B cell (primary cell): ENCODE data around the gene ACAP1. TPM values are rescaled to one million over a fixed set of nuclear protein-coding genes. Genes with fewer than 3 reads are reported as not detected.
A peak's percentile ranks its signal among the peaks of the same experiment; 100 is the strongest.

Source experiments
- ATAC-seq: fragments of 200-7000 bp; cut with Tn5 transposase; one replicate; pipeline ENCODE4 v1.10.0; 2021; ENCODE audit warnings: low read depth, mild to moderate bottlenecking, moderate number of reproducible peaks, moderate library complexity
- CTCF ChIA-PET: fragments of 350-600 bp; sonication (Branson Sonifier 250); formaldehyde crosslinking; loops from one replicate; lab custom pipeline; 2021; ENCODE audit warnings: antibody characterized with exemption, inconsistent platforms; lab: Charles Lee
- POLR2A ChIA-PET: fragments of 350-600 bp; sonication (Branson Sonifier 250); formaldehyde crosslinking; loops from one replicate; lab custom pipeline; 2021; ENCODE audit warnings: antibody characterized with exemption; lab: Charles Lee
- DNase-seq: peaks from one replicate; pipeline ENCODE4 v3.0.0; 2013
- H2AFZ ChIP-seq: 2 replicates; pipeline ENCODE4 v1.6.1; 2012; ENCODE audit warnings: mild to moderate bottlenecking, low read depth, low read length; ENCODE audit not compliant: insufficient read depth, poor library complexity, severe bottlenecking
- H3K27ac ChIP-seq, 2 donors: 1 replicate in 1 of 2; 2 replicates in 1 of 2; pipeline ENCODE4 v1.5.1; 2012 to 2013; ENCODE audit warnings: low read length in 2 of 2, mild to moderate bottlenecking in 2 of 2, moderate library complexity in 1 of 2
- H3K27me3 ChIP-seq, 4 experiments: fragments of 200-600 bp in 1 of 4; sonication (generic) in 1 of 4; replicated peaks in 1 of 4; 1 replicate in 2 of 4; 2 replicates in 2 of 4; pipeline versions ENCODE4 v1.6.1 to v1.7.0; 2013 to 2016; ENCODE audit warnings: low read length in 3 of 4, mild to moderate bottlenecking in 2 of 4, mixed read lengths in 1 of 4, moderate library complexity in 1 of 4; ENCODE audit not compliant: insufficient read depth in 4 of 4, control insufficient read depth in 3 of 4; ENCODE audit errors: control extremely low read depth in 1 of 4
- H3K36me3 ChIP-seq, 2 experiments: replicated peaks in 1 of 2; 1 replicate in 1 of 2; 2 replicates in 1 of 2; pipeline versions ENCODE4 v1.6.1 to v1.7.1; 2013; ENCODE audit warnings: low read length in 1 of 2; ENCODE audit not compliant: insufficient read depth in 2 of 2, control insufficient read depth in 1 of 2; ENCODE audit errors: control extremely low read depth in 1 of 2, extremely low read depth in 1 of 2
- H3K4me1 ChIP-seq, 2 donors: fragments of 200-600 bp in 1 of 2; sonication (generic) in 1 of 2; 1 replicate in 1 of 2; 2 replicates in 1 of 2; pipeline versions ENCODE4 v1.5.1 to v1.6.1; 2013 to 2017; ENCODE audit warnings: low read length in 2 of 2; ENCODE audit not compliant: control insufficient read depth in 2 of 2, insufficient read depth in 2 of 2
- H3K4me2 ChIP-seq: replicated peaks from 2 replicates; pipeline ENCODE3; 2012; ENCODE audit warnings: mild to moderate bottlenecking, low read depth, low read length; ENCODE audit not compliant: poor library complexity, severe bottlenecking
- H3K4me3 ChIP-seq, 5 experiments: fragments of 200-600 bp in 1 of 5; sonication (generic) in 1 of 5; 1 replicate in 3 of 5; 2 replicates in 2 of 5; pipeline versions ENCODE4 v1.5.1 to v1.7.0; 2011 to 2016; ENCODE audit warnings: low read length in 4 of 5, mild to moderate bottlenecking in 4 of 5, low read depth in 2 of 5, control low read depth in 1 of 5, moderate library complexity in 1 of 5; ENCODE audit not compliant: insufficient read depth in 1 of 5; ENCODE audit errors: control extremely low read depth in 1 of 5, extremely low read depth in 1 of 5
- H3K79me2 ChIP-seq: fragments of 200-600 bp; sonication (generic); one replicate; pipeline ENCODE4 v1.6.0; 2016; ENCODE audit warnings: low read length; ENCODE audit not compliant: control insufficient read depth, insufficient read depth
- H3K9ac ChIP-seq: fragments of 200-600 bp; sonication (generic); 2 replicates; pipeline ENCODE4 v1.6.1; 2017; ENCODE audit warnings: mild to moderate bottlenecking, low read length, moderate library complexity
- H3K9me3 ChIP-seq, 3 donors: one replicate each; pipeline versions ENCODE4 v1.6.1 to v1.7.1; 2013; ENCODE audit warnings: low read length in 2 of 3; ENCODE audit not compliant: control insufficient read depth in 2 of 3, insufficient read depth in 1 of 3; ENCODE audit errors: control extremely low read depth in 1 of 3
- H4K20me1 ChIP-seq: 2 replicates; pipeline ENCODE4 v1.6.0; 2012; ENCODE audit warnings: mild to moderate bottlenecking, low read length; ENCODE audit not compliant: insufficient read depth, control insufficient read depth, poor library complexity, severe bottlenecking
- H3K27ac Mint-ChIP-seq: one replicate; pipeline ENCODE4 v1.8.0; 2021; ENCODE audit warnings: mixed read lengths
- H3K27me3 Mint-ChIP-seq: one replicate; pipeline ENCODE4 v1.8.0; 2021; ENCODE audit warnings: mixed read lengths
- H3K4me1 Mint-ChIP-seq: one replicate; pipeline ENCODE4 v1.8.0; 2021; ENCODE audit warnings: mixed read lengths
- H3K4me3 Mint-ChIP-seq: one replicate; pipeline ENCODE4 v1.8.0; 2021; ENCODE audit warnings: mixed read lengths
- H3K9me3 Mint-ChIP-seq: one replicate; pipeline ENCODE4 v1.8.0; 2022; ENCODE audit warnings: mixed read lengths; ENCODE audit not compliant: insufficient read depth
- EZH2 ChIP-seq: IDR thresholded peaks from 2 replicates; pipeline ENCODE4 v1.6.1; 2012; ENCODE audit warnings: borderline replicate concordance, low read depth, mild to moderate bottlenecking, moderate library complexity, low read length; ENCODE audit not compliant: insufficient read depth, poor library complexity, severe bottlenecking
- WGBS: methylation state at CpG from one replicate; pipeline ENCODE4 v1.1.5; 2013; ENCODE audit warnings: missing lambda C conversion rate; ENCODE audit not compliant: insufficient coverage; 5-methylcytosine and 5-hydroxymethylcytosine counted together
- intact Hi-C: fragments of 100-400 bp; cut with micrococcal nuclease; formaldehyde crosslinking; loops from one replicate; pipeline ENCODE4 v1.10.0; 2022
- polyA plus RNA-seq: library from polyadenylated mRNA; depleted of rRNA; stranded (reverse); fragments of >200 nt; gene quantifications from 2 replicates; pipeline ENCODE4 v1.2.3, GENCODE V29; 2012
- total RNA-seq, 2 donors: library from RNA; stranded (reverse); fragments of 120-200 nt in 1 of 2; gene quantifications; 1 replicate in 1 of 2; 2 replicates in 1 of 2; pipeline versions ENCODE4 v1.2.3 to v1.2.4, GENCODE V29; 2013 to 2022
- TF ChIP-seq, protein P1 (sequence below): fragments of 200-600 bp; IDR thresholded peaks from one replicate; pipeline ENCODE4 v1.8.0; 2022; ENCODE audit warnings: antibody characterized with exemption, mild to moderate bottlenecking

The ACAP1 gene
- total and polyA plus RNA-seq, 2 donors (not counting 1 experiment from before 2014, with no cell fraction given), result 392 to 412 TPM

DNA sequence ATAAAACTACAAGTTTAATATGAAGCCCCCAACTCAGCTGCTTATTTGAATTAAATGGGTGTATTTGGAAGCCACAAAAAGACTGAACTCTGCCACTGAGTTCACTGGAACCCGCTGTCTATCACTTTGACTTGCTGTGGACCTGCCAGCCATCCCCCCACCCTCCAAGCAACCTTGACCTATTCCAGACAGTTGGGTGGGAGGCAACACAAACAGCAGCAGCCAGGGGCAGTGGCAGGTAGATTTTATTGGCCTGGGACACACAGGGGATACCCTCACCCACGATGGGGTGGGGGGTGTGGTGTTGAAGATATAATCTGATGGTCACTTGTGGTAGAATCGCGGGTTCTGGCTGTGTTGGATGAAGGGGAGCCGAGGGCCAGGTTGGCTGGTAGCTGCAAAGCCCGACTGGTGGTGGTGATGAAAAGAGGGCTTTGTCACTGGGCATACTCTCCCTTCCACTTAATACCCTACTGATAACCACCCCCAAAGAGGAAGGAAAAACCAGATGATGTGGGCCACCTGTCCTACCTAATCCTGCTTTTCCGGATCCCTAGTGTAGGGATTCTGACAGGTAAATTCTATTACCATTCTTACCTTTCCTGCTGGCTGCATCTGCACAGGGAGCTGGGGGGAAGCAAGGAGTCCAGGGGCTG, 23.8 kb upstream of the ACAP1 start:
- no peak for ATAC-seq
- Histone ChIP-seq H2AFZ (no peak overlapping the region), H3K27ac (peak overlapping the region in 1 of 2 donors; percentile 37), H3K79me2 (peaks cover 72% of the 10 kb centered on the region), H4K20me1 (peaks cover 68% of the 10 kb centered on the region), H3K4me1 (peaks cover 34 to 61% of the 10 kb centered on the region in 2 donors), H3K9me3 (no peaks in the 10 kb centered on the region), H3K4me3 (no peak overlapping the region), H3K36me3 (peaks cover 5 to 62% of the 10 kb centered on the region in 2 experiments), H3K4me2 (no peak overlapping the region), H3K27me3 (no peaks in the 10 kb centered on the region), H3K9ac (no peak overlapping the region)
- TF ChIP-seq, protein P1, sequence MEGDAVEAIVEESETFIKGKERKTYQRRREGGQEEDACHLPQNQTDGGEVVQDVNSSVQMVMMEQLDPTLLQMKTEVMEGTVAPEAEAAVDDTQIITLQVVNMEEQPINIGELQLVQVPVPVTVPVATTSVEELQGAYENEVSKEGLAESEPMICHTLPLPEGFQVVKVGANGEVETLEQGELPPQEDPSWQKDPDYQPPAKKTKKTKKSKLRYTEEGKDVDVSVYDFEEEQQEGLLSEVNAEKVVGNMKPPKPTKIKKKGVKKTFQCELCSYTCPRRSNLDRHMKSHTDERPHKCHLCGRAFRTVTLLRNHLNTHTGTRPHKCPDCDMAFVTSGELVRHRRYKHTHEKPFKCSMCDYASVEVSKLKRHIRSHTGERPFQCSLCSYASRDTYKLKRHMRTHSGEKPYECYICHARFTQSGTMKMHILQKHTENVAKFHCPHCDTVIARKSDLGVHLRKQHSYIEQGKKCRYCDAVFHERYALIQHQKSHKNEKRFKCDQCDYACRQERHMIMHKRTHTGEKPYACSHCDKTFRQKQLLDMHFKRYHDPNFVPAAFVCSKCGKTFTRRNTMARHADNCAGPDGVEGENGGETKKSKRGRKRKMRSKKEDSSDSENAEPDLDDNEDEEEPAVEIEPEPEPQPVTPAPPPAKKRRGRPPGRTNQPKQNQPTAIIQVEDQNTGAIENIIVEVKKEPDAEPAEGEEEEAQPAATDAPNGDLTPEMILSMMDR, result no peak
- no peak for TF ChIP-seq EZH2
- intact Hi-C loops, result no loop called here
- Mint-ChIP-seq H3K4me3 (peak overlapping the region; percentile 47), H3K4me1 (peaks cover 69% of the 10 kb centered on the region), H3K27ac (peak overlapping the region; percentile 93), H3K9me3 (no peaks in the 10 kb centered on the region), H3K27me3 (no peaks in the 10 kb centered on the region)
- DNase-seq, result no peak
- ChIA-PET POLR2A (interaction anchor here (0.6 to 1.5 kb wide), 3 partner anchors 17 to 134 kb away, joined by 3 to 7 read pairs (median 3); partner anchors contain the start of gene NEURL4), CTCF (interaction anchor here (1.2 to 2.2 kb wide), 5 partner anchors 9 to 31 kb away, joined by 4 to 19 read pairs (median 6); partner anchors contain the start of genes NEURL4 and SLC2A4)
- 78% methylated on average over 2 of the region's 7 CpGs for WGBS
